GM21576 (cell line): ENCODE data around the gene IL18R1.
"Not testable (repeated sequence)": the region's sequence is repeated elsewhere in the genome, so short reads cannot be mapped to it uniquely, and the experiment has no call there.

ENCODE experiments used
- ATAC-seq: cut with Tn5 transposase; IDR thresholded peaks from one replicate; pipeline ENCODE4 v1.9.1; 2021; ENCODE audit warnings: mild to moderate bottlenecking, moderate library complexity; ENCODE audit not compliant: unreplicated experiment

Gene IL18R1, protein sequence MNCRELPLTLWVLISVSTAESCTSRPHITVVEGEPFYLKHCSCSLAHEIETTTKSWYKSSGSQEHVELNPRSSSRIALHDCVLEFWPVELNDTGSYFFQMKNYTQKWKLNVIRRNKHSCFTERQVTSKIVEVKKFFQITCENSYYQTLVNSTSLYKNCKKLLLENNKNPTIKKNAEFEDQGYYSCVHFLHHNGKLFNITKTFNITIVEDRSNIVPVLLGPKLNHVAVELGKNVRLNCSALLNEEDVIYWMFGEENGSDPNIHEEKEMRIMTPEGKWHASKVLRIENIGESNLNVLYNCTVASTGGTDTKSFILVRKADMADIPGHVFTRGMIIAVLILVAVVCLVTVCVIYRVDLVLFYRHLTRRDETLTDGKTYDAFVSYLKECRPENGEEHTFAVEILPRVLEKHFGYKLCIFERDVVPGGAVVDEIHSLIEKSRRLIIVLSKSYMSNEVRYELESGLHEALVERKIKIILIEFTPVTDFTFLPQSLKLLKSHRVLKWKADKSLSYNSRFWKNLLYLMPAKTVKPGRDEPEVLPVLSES

GRCh38 chr2:102355526-102356380, at the start of gene IL18R1:
TSS of gene IL18R1 (plus strand) at chr2:102355796. CDS start at chr2:102362661, 6,865 bp downstream.
- peak; percentile 87 for ATAC-seq

GRCh38 chr2:102306125-102306524, 49.5 kb upstream of the IL18R1 start:
- ATAC-seq, result no peak

- ATAC-seq, result no peak
These were observed 44.5 kb upstream of the IL18R1 start, which contains the start of gene IL1RL1 for GRCh38 chr2:102310964-102311640. TSS of gene IL1RL1 (plus strand) at chr2:102311563. CDS start at chr2:102338265, 26,702 bp downstream.

GRCh38 chr2:102313025-102313424, 42.6 kb upstream of the IL18R1 start:
- ATAC-seq, result no peak

- no peak for ATAC-seq
These were observed 42.1 kb upstream of the IL18R1 start for GRCh38 chr2:102313471-102313870.

GRCh38 chr2:102313950-102314349, 41.6 kb upstream of the IL18R1 start:
- ATAC-seq, result no peak

DNA sequence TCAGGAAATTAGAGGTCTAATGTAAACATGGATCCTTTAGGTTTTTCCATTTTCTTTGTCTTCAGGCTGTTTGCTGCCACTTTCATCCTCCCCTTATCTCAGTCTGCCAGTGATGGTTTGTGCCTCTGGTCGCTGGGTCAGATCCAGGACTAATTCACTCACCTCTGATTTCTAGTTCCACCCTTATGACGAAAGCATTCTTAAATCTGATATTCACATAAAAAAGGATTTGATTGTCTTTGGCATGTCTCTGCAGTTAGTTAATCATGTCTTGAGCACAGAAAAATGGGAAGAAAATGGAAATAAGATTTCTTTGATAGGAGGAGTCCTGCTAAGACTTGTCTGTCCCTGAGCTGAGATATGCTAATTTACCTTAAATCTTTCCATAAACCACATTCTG, 39.7 kb upstream of the IL18R1 start:
- ATAC-seq, result no peak

GRCh38 chr2:102317715-102318114, 37.9 kb upstream of the IL18R1 start:
- no peak for ATAC-seq

- no peak for ATAC-seq
These were observed 37.2 kb upstream of the IL18R1 start for GRCh38 chr2:102318437-102318836.

DNA sequence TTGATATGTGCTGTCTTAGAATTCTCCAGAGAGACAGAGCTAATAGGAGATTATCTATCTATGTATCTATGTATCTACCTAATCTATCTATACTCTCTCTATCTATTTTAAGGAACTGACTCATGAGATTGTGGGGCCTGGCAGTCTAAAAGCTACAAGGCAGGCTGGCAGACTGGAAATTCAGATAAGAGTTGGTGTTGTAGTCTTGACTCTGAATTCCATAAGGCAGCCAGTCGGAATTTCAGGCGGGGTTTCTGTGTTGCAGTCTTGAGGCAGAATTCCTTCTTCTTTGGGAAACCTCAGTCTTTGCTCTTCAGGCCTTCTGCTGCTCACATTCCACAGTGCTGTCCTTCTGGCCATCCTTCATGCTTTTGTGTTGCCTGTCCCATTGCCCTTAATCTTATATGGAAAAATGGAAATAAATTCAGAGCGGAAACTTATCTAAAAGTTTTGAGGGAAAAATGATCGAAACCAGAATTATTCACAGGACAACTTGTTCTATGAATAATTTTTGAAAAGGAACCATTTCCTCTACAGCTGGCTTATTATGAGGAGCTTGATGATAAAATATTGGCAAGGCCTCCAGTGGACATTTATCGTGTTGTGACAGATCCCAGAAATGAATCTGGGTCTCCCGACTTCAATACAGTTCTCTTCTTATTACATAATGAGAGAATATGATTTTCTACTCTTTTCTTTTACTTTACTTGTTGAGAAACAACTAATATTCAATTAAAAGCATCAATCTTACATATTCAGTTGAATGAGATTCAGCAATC, 33.5 kb upstream of the IL18R1 start:
- ATAC-seq, result no peak

DNA sequence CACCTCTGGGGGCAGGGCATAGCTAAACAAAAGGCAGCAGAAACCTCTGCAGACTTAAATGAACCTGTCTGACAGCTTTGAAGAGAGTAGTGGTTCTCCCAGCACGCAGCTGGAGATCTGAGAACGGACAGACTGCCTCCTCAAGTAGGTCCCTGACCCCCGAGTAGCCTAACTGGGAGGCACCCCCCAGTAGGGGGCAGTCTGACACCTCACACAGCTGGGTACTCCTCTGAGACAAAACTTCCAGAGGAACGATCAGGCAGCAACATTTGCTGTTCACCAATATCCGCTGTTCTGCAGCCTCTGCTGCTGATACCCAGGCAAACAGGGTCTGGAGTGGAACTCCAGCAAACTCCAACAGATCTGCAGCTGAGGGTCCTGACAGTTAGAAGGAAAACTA, 30.7 kb upstream of the IL18R1 start:
- not testable (repeated sequence) for ATAC-seq

DNA sequence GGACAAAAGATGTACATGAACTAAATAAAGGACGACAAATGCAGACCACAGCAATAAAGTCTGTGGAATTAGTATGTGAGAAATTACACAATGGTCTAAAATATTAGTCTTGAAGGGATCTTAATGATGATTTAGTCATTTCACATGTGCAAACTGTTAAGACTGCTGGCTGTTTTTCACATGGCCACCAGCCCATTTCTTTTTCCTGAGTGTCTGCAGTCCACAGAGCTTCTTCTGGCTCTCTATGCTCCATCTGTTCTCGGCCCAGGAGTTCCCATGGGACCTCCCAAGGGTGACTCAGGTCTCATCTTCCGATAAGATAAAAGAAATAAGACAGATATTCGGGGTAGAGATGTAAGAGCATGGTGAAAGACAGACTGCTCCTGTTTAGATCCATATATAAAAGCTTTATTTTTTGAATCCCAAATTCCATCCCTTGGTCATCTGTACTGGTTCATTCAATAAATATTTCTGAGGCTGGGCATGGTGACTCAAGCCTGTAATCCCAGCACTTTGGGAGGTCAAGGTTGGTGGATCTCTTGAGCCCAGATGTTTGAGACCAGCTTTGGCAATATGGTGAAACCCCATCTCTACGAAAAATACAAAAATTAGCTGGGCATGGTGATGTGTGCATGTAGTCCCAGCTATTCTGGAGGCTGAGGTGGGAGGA, 24.1 kb upstream of the IL18R1 start:
- ATAC-seq, result no peak

- ATAC-seq, result no peak
These were observed 21.1 kb upstream of the IL18R1 start for GRCh38 chr2:102334486-102334885.

DNA sequence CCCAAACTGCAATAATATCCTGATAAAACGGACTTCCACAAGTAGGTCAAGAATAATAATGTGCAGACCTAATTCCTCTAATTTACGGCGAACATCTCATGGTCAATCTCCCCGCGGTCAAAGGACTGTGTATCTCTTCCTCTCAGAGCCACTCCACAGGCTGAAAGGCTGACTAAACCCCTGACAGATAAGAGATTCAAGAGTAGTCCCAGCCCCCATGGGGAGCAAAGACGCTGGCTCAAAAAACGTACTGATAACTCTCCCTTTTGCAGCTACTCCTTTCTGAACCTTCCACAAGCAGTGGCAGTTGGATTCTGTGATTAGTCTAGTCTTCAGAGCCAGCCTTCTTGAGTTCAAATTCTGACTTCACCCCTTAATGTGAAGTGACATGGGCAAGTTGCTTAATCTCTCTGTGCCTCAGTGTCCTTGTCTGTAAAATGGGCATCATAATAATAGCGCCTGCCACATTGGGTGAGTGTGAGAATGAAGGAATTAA, 19.7 kb upstream of the IL18R1 start:
- ATAC-seq, result no peak

DNA sequence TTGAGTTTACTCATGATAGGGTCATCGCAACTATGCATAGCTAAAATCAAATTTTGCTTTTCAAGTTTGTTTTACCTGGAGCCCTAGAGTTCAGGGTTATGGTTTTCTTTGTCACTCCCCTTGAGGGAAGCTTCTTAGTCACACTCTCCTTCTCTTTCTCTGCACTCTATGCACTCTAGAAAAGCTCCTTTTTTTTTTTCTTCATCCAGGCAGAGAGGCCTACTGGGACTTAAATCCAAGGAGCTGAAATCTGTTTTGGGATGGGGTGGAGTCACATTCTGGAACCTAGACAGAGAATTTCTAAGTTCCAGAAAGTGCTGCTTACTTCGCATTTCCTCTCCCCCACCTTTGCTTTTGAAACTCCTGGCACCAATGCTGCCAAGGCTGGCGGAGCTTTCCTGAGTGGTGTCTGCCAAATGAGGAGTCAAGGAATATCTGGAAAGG, 19.1 kb upstream of the IL18R1 start:
- ATAC-seq, result no peak

DNA sequence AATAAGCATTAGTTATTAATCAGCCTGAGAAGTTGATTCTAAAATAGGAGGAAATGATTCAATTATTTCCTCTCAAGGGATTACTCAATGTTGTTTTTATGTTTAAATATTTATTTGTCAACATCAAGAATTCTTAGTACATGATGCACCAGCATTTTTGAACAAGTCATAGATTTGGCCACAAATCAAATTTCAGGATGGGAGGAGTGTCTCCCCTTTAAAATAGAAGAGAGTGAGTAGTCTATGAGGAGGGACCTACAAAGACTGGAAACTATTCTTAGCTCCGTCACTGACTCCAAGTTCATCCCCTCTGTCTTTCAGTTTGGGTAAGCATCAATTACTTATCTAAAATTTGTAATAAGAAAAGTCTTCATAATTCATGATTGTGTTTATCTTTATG, 18.6 kb upstream of the IL18R1 start:
- no peak for ATAC-seq

GRCh38 chr2:102337481-102338386, 17.9 kb upstream of the IL18R1 start:
- no peak for ATAC-seq

DNA sequence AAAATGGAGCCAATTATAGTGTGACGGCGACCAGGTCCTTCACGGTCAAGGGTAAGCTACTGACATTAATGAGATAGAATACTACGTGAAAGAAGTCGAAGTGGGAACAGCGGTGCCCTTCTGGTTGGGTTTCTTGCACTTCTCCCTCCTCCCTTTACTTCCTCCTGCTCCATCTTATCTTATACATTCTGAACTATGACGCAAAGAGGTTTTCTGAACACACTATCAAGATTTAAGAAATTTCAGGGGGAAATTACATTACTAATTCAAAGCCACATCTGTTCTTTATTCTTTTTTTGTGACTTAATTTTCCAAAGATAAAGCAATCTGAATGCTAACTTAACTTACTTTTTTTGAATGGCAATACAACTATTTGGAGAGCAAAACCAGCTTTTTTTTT, 14.8 kb upstream of the IL18R1 start:
- ATAC-seq, result no peak
